ENCODE measurements around the gene GRIK4.

DNA sequence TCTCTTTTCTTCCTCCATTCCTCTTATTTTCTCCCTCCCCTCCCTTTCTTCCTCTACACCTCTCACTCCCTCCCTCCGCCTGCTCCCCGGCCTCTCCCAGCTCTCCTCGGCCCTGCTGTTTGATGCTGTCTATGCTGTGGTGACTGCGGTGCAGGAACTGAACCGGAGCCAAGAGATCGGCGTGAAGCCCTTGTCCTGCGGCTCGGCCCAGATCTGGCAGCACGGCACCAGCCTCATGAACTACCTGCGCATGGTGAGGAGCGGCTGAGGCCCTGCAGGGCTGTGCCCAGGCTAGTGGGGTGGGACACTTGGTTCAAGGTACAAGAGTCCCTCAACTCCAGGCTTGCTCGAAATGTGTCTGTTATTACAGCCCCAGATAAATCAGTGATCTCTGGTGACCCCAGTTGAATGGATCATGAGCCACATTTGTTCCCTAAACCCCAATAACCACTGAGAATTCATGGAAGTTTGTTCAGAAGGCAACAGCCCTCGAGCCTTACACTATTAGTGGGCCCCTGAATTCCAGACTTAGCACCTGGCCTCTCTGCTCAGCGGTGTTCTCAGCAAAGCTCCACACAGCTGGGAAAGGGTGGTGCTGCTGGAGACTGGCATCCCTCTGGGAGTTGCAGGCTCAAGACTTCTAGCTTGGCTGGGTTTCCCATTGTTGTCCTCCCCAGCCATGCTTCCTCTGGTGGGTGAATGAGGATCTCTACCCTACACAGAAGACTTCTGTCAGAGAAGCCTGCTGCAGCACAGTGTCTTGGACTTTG, 362.6 kb downstream of the GRIK4 start:
- TF ChIP-seq, protein P1, sequence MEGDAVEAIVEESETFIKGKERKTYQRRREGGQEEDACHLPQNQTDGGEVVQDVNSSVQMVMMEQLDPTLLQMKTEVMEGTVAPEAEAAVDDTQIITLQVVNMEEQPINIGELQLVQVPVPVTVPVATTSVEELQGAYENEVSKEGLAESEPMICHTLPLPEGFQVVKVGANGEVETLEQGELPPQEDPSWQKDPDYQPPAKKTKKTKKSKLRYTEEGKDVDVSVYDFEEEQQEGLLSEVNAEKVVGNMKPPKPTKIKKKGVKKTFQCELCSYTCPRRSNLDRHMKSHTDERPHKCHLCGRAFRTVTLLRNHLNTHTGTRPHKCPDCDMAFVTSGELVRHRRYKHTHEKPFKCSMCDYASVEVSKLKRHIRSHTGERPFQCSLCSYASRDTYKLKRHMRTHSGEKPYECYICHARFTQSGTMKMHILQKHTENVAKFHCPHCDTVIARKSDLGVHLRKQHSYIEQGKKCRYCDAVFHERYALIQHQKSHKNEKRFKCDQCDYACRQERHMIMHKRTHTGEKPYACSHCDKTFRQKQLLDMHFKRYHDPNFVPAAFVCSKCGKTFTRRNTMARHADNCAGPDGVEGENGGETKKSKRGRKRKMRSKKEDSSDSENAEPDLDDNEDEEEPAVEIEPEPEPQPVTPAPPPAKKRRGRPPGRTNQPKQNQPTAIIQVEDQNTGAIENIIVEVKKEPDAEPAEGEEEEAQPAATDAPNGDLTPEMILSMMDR (IDR thresholded peaks at IDR 0.05), result no peak
- no peak for TF ChIP-seq EZH2 (IDR thresholded peaks at IDR 0.05; ENCODE audit: borderline replicate concordance, insufficient read depth, low read depth, low read length, poor library complexity, severe bottlenecking)
